PC-3 (cell line): ENCODE results near the gene ACAP2.

Experiments used
- CTCF ChIP-seq: fragments of 300-600 bp; sonication (generic); conservative IDR thresholded peaks from 2 replicates; pipeline ENCODE4 v1.5.1; 2017; ENCODE audit warnings: antibody characterized with exemption, low read depth, mild to moderate bottlenecking, low read length
- EZH2 ChIP-seq: fragments of 300-600 bp; sonication (generic); IDR thresholded peaks from one replicate; pipeline ENCODE4 v1.6.1; 2017; ENCODE audit warnings: antibody characterized with exemption, mild to moderate bottlenecking, low read length; ENCODE audit not compliant: unreplicated experiment

GRCh38 chr3:195246581-195246995 is 196.2 kb downstream of the ACAP2 start:
- TF ChIP-seq EZH2: no peak
- TF ChIP-seq CTCF: no peak
